HG02885 (cell line): Measurements from ENCODE around the gene CNGA3.
"Not testable (repeated sequence)": the region's sequence is repeated elsewhere in the genome, so short reads cannot be mapped to it uniquely, and the experiment has no call there.

Source experiments
- ATAC-seq: cut with Tn5 transposase; IDR thresholded peaks from one replicate; pipeline ENCODE4 v1.9.1; 2021; ENCODE audit warnings: mild to moderate bottlenecking; ENCODE audit not compliant: unreplicated experiment, poor library complexity

CNGA3 gene

GRCh38 chr2:98346311-98347236 lies at the start of gene CNGA3:
Gene CNGA3, plus strand, starts transcription at chr2:98346456. Its CDS starts 23,520 bp downstream, at chr2:98369976.
- no peak for ATAC-seq

GRCh38 chr2:98297817-98298682 lies 48.2 kb upstream of the CNGA3 start:
- no peak for ATAC-seq

GRCh38 chr2:98298683-98299164 lies 47.5 kb upstream of the CNGA3 start:
- no peak for ATAC-seq

- ATAC-seq = no peak
Observed at GRCh38 chr2:98299211-98299905, 46.9 kb upstream of the CNGA3 start.

- no peak for ATAC-seq
Observed at GRCh38 chr2:98300141-98300874, 45.9 kb upstream of the CNGA3 start.

- ATAC-seq = no peak
Observed at GRCh38 chr2:98301469-98301868, 44.8 kb upstream of the CNGA3 start.

GRCh38 chr2:98307131-98307696 lies 39.0 kb upstream of the CNGA3 start:
- not testable (repeated sequence) for ATAC-seq

GRCh38 chr2:98308068-98308467 lies 38.2 kb upstream of the CNGA3 start:
- ATAC-seq = no peak

- ATAC-seq = no peak
Observed at GRCh38 chr2:98308532-98308931, 37.7 kb upstream of the CNGA3 start.

- no peak for ATAC-seq
Observed at GRCh38 chr2:98309580-98309979, 36.7 kb upstream of the CNGA3 start.

GRCh38 chr2:98310010-98310409 lies 36.2 kb upstream of the CNGA3 start:
- no peak for ATAC-seq

GRCh38 chr2:98311090-98311489 lies 35.2 kb upstream of the CNGA3 start:
- ATAC-seq = no peak

GRCh38 chr2:98311771-98312545 lies 34.3 kb upstream of the CNGA3 start:
- ATAC-seq = no peak

- no peak for ATAC-seq
Observed at GRCh38 chr2:98313492-98314250, 32.6 kb upstream of the CNGA3 start.

GRCh38 chr2:98314251-98314650 lies 32.0 kb upstream of the CNGA3 start:
- ATAC-seq = no peak

- no peak for ATAC-seq
Observed at GRCh38 chr2:98315957-98316356, 30.3 kb upstream of the CNGA3 start.

- ATAC-seq = no peak
Observed at GRCh38 chr2:98317214-98317613, 29.0 kb upstream of the CNGA3 start.

GRCh38 chr2:98320171-98320570 lies 26.1 kb upstream of the CNGA3 start:
- not testable (repeated sequence) for ATAC-seq
